ENCODE data around the gene SUGP2. TPM values are rescaled to one million over a fixed set of nuclear protein-coding genes. Genes with fewer than 3 reads are reported as not detected.

The SUGP2 gene
- total RNA-seq, 1 donor from 2014 or later = 75.6 TPM

GRCh38 chr19:18946335-18946734 lies 87.0 kb downstream of the SUGP2 start:
- intact Hi-C loops (cut with DNase I) = no loop called here
- H3K27me3 ChIP-seq = no peaks in the 10 kb centered on the region
- H3K9me3 ChIP-seq = no peaks in the 10 kb centered on the region
- H3K4me1 ChIP-seq = peaks cover 4% of the 10 kb centered on the region
- H3K27ac ChIP-seq = no peak overlapping the region
- no peak overlapping the region for H3K4me3 ChIP-seq
- H3K36me3 ChIP-seq = no peaks in the 10 kb centered on the region
- no peak for ATAC-seq
- DNase-seq = no peak
- no peak for TF ChIP-seq CTCF (IDR thresholded peaks at IDR 0.05)

GRCh38 chr19:18945297-18945696 lies 88.0 kb downstream of the SUGP2 start:
- ATAC-seq = no peak
- intact Hi-C loops (cut with DNase I) = no loop called here
- Histone ChIP-seq H3K4me3 (no peak overlapping the region), H3K27me3 (no peaks in the 10 kb centered on the region), H3K9me3 (no peaks in the 10 kb centered on the region), H3K36me3 (no peaks in the 10 kb centered on the region), H3K4me1 (peaks cover 7% of the 10 kb centered on the region), H3K27ac (no peak overlapping the region)
- TF ChIP-seq CTCF (IDR thresholded peaks at IDR 0.05) = no peak
- DNase-seq = no peak

- Histone ChIP-seq H3K36me3 (no peaks in the 10 kb centered on the region), H3K27ac (no peak overlapping the region), H3K4me1 (peaks cover 8% of the 10 kb centered on the region), H3K9me3 (no peaks in the 10 kb centered on the region), H3K27me3 (no peaks in the 10 kb centered on the region), H3K4me3 (no peak overlapping the region)
- no peak for TF ChIP-seq CTCF (IDR thresholded peaks at IDR 0.05)
- no peak for ATAC-seq
- DNase-seq = no peak
- intact Hi-C loops (cut with DNase I) = no loop called here
Observed at GRCh38 chr19:18943465-18943864, 89.9 kb downstream of the SUGP2 start.

- H3K27me3 ChIP-seq = no peaks in the 10 kb centered on the region
- H3K4me1 ChIP-seq = peaks cover 8% of the 10 kb centered on the region
- no peak for TF ChIP-seq CTCF (IDR thresholded peaks at IDR 0.05)
- DNase-seq (no peak), ATAC-seq (no peak)
- H3K27ac ChIP-seq = no peak overlapping the region
- intact Hi-C loops (cut with DNase I) = no loop called here
- no peak overlapping the region for H3K4me3 ChIP-seq
- no peaks in the 10 kb centered on the region for H3K36me3 ChIP-seq
- H3K9me3 ChIP-seq = no peaks in the 10 kb centered on the region
Observed at GRCh38 chr19:18942692-18943091, 90.6 kb downstream of the SUGP2 start.

GRCh38 chr19:18941628-18942354 lies 91.5 kb downstream of the SUGP2 start:
- H3K4me3 ChIP-seq = no peak overlapping the region
- ATAC-seq (no peak), DNase-seq (no peak)
- intact Hi-C loops (cut with DNase I) = no loop called here
- H3K9me3 ChIP-seq = no peaks in the 10 kb centered on the region
- no peaks in the 10 kb centered on the region for H3K27me3 ChIP-seq
- TF ChIP-seq CTCF (IDR thresholded peaks at IDR 0.05) = no peak
- H3K36me3 ChIP-seq = no peaks in the 10 kb centered on the region
- H3K27ac ChIP-seq = no peak overlapping the region
- H3K4me1 ChIP-seq = peaks cover 8% of the 10 kb centered on the region

Other genes with a start within 250 kb of the SUGP2 start
- 9.7 TPM for gene COMP, start 242.2 kb downstream of the SUGP2 start, total RNA-seq
- gene UPF1, start 201.6 kb downstream of the SUGP2 start, total RNA-seq = 80.8 TPM
- not detected for gene CERS1, start 137.4 kb downstream of the SUGP2 start, total RNA-seq
- 141 TPM for gene COPE, start 114.1 kb downstream of the SUGP2 start, total RNA-seq
- gene DDX49, start 113.8 kb downstream of the SUGP2 start, total RNA-seq = 45.9 TPM
- 29.3 TPM for gene HOMER3, start 92.3 kb downstream of the SUGP2 start, total RNA-seq
- 21.7 TPM for gene ARMC6, start 86 bp upstream of the SUGP2 start, total RNA-seq
- gene SLC25A42, start 30.5 kb upstream of the SUGP2 start, total RNA-seq = 12.7 TPM
- gene TMEM161A, start 105.0 kb upstream of the SUGP2 start, total RNA-seq = 31.0 TPM
- 1.4 TPM for gene MEF2B, start 136.7 kb upstream of the SUGP2 start, total RNA-seq
- gene BORCS8, start 158.6 kb upstream of the SUGP2 start, total RNA-seq = 24.8 TPM
- 66.8 TPM for gene RFXANK, start 158.7 kb upstream of the SUGP2 start, total RNA-seq
- gene NR2C2AP, start 169.9 kb upstream of the SUGP2 start, total RNA-seq = 12.6 TPM
- not detected for gene NCAN, start 178.4 kb upstream of the SUGP2 start, total RNA-seq
- gene TM6SF2, start 239.8 kb upstream of the SUGP2 start, total RNA-seq = 1.4 TPM